LNCAP (cell line): ENCODE measurements around the gene FAM171A1.

Source experiments
- CTCF ChIP-seq: fragments of 450-650 bp; IDR thresholded peaks from 2 replicates; pipeline ENCODE4 v1.5.1; 2017; ENCODE audit warnings: mild to moderate bottlenecking

The FAM171A1 gene

GRCh38 chr10:15320118-15320517, 51.0 kb downstream of the FAM171A1 start:
- TF ChIP-seq CTCF, result no peak

- no peak for TF ChIP-seq CTCF
Observed at GRCh38 chr10:15316871-15317464, 54.1 kb downstream of the FAM171A1 start.

- no peak for TF ChIP-seq CTCF
Observed at GRCh38 chr10:15316145-15316544, 54.9 kb downstream of the FAM171A1 start.

- TF ChIP-seq CTCF, result no peak
Observed at GRCh38 chr10:15315286-15315685, 55.8 kb downstream of the FAM171A1 start.

GRCh38 chr10:15314482-15315045, 56.5 kb downstream of the FAM171A1 start:
- TF ChIP-seq CTCF, result no peak

- no peak for TF ChIP-seq CTCF
Observed at GRCh38 chr10:15313843-15314242, 57.2 kb downstream of the FAM171A1 start.

GRCh38 chr10:15313047-15313446, 58.0 kb downstream of the FAM171A1 start:
- TF ChIP-seq CTCF, result no peak
